SK-N-SH treated with all-trans-retinoic acid at 6 μM for 48 hours (cell line): Measurements from ENCODE around the gene SMG5.

Experiments used
- ARNTL ChIP-seq: fragments of 450-650 bp; formaldehyde crosslinking; IDR thresholded peaks from 2 replicates; pipeline ENCODE4 v1.5.0; 2020; ENCODE audit warnings: low read depth, mild to moderate bottlenecking, moderate library complexity, borderline replicate concordance
- ESRRG ChIP-seq: fragments of 250-450 bp; sonication (Bioruptor Pico); IDR thresholded peaks from 2 replicates; pipeline ENCODE4 v1.6.1; 2021; ENCODE audit warnings: mild to moderate bottlenecking
- OSR1 ChIP-seq: fragments of 250-450 bp; sonication (Bioruptor Pico); IDR thresholded peaks from 2 replicates; pipeline ENCODE4 v1.8.0; 2022; ENCODE audit warnings: moderate library complexity, mild to moderate bottlenecking, inconsistent platforms
- RARB ChIP-seq: fragments of 250-450 bp; sonication (Bioruptor Pico); IDR thresholded peaks from 2 replicates; pipeline ENCODE4 v1.8.0; 2021; ENCODE audit warnings: mild to moderate bottlenecking, moderate library complexity
- TCF4 ChIP-seq: fragments of 250-450 bp; sonication (Bioruptor Pico); IDR thresholded peaks from 2 replicates; pipeline ENCODE4 v1.8.0; 2021; ENCODE audit warnings: mild to moderate bottlenecking, moderate library complexity, borderline replicate concordance
- ZC3H10 ChIP-seq: fragments of 250-450 bp; sonication (Bioruptor Pico); IDR thresholded peaks from 2 replicates; pipeline ENCODE4 v1.5.1; 2021; ENCODE audit warnings: mild to moderate bottlenecking, moderate library complexity
- ZFP3 ChIP-seq: fragments of 250-450 bp; sonication (Bioruptor Pico); IDR thresholded peaks from 2 replicates; pipeline ENCODE4 v1.5.0; 2020; ENCODE audit warnings: mild to moderate bottlenecking, moderate library complexity
- ZFP30 ChIP-seq: fragments of 450-650 bp; formaldehyde crosslinking; IDR thresholded peaks from 2 replicates; pipeline ENCODE4 v1.5.0; 2022; ENCODE audit warnings: mild to moderate bottlenecking, moderate library complexity
- ZNF70 ChIP-seq: fragments of 450-650 bp; formaldehyde crosslinking; IDR thresholded peaks from 2 replicates; pipeline ENCODE4 v1.5.0; 2020; ENCODE audit warnings: mild to moderate bottlenecking, moderate library complexity
- ZNF8 ChIP-seq: fragments of 450-650 bp; formaldehyde crosslinking; IDR thresholded peaks from 2 replicates; pipeline ENCODE4 v1.5.0; 2020; ENCODE audit warnings: mild to moderate bottlenecking, moderate library complexity
- TF ChIP-seq, protein P1 (sequence below): fragments of 250-450 bp; sonication (Bioruptor Pico); IDR thresholded peaks from 2 replicates; pipeline ENCODE4 v1.8.0; 2020; ENCODE audit warnings: mild to moderate bottlenecking, moderate library complexity, borderline replicate concordance
- TF ChIP-seq, protein P2 (sequence below): fragments of 250-450 bp; sonication (Bioruptor Pico); IDR thresholded peaks from 2 replicates; pipeline ENCODE4 v1.5.0; 2020; ENCODE audit warnings: mild to moderate bottlenecking, moderate library complexity
- TF ChIP-seq, protein P3 (sequence below): fragments of 250-450 bp; sonication (Bioruptor Pico); IDR thresholded peaks from 2 replicates; pipeline ENCODE4 v1.8.0; 2021; ENCODE audit warnings: low read depth, mild to moderate bottlenecking, moderate library complexity, borderline replicate concordance

DNA sequence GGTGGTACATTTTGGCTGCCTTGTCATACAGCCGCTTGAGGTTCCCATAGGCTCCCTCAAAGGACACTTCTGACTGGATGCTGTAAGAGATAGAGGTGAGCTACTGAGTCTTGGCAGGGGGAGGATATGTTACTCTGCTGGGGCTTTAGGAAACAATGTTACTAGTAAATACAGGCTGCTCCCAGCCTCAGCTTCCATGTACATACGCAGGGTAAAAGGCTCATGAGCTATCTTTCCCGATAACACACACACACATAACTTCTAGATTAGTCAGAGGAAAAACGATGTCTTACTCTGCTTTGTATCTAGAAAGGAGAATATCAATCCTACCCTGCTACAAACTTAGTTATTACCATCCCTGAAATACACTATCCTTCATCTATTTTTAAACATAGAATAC, 14.3 kb downstream of the SMG5 start:
- TF ChIP-seq, protein P1, sequence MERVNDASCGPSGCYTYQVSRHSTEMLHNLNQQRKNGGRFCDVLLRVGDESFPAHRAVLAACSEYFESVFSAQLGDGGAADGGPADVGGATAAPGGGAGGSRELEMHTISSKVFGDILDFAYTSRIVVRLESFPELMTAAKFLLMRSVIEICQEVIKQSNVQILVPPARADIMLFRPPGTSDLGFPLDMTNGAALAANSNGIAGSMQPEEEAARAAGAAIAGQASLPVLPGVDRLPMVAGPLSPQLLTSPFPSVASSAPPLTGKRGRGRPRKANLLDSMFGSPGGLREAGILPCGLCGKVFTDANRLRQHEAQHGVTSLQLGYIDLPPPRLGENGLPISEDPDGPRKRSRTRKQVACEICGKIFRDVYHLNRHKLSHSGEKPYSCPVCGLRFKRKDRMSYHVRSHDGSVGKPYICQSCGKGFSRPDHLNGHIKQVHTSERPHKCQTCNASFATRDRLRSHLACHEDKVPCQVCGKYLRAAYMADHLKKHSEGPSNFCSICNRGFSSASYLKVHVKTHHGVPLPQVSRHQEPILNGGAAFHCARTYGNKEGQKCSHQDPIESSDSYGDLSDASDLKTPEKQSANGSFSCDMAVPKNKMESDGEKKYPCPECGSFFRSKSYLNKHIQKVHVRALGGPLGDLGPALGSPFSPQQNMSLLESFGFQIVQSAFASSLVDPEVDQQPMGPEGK (CRISPR knock-in tag), result no peak
- TF ChIP-seq, protein P2, sequence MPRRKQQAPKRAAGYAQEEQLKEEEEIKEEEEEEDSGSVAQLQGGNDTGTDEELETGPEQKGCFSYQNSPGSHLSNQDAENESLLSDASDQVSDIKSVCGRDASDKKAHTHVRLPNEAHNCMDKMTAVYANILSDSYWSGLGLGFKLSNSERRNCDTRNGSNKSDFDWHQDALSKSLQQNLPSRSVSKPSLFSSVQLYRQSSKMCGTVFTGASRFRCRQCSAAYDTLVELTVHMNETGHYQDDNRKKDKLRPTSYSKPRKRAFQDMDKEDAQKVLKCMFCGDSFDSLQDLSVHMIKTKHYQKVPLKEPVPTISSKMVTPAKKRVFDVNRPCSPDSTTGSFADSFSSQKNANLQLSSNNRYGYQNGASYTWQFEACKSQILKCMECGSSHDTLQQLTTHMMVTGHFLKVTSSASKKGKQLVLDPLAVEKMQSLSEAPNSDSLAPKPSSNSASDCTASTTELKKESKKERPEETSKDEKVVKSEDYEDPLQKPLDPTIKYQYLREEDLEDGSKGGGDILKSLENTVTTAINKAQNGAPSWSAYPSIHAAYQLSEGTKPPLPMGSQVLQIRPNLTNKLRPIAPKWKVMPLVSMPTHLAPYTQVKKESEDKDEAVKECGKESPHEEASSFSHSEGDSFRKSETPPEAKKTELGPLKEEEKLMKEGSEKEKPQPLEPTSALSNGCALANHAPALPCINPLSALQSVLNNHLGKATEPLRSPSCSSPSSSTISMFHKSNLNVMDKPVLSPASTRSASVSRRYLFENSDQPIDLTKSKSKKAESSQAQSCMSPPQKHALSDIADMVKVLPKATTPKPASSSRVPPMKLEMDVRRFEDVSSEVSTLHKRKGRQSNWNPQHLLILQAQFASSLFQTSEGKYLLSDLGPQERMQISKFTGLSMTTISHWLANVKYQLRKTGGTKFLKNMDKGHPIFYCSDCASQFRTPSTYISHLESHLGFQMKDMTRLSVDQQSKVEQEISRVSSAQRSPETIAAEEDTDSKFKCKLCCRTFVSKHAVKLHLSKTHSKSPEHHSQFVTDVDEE (CRISPR knock-in tag), result no peak
- TF ChIP-seq OSR1 (no peak), ZC3H10 (CRISPR knock-in tag) (no peak), ZNF70 (CRISPR knock-in tag) (no peak), RARB (CRISPR knock-in tag) (no peak), ZFP30 (CRISPR knock-in tag) (no peak), ARNTL (no peak), TCF4 (no peak), ZFP3 (CRISPR knock-in tag) (no peak), ZNF8 (no peak), ESRRG (no peak)
- TF ChIP-seq, protein P3, sequence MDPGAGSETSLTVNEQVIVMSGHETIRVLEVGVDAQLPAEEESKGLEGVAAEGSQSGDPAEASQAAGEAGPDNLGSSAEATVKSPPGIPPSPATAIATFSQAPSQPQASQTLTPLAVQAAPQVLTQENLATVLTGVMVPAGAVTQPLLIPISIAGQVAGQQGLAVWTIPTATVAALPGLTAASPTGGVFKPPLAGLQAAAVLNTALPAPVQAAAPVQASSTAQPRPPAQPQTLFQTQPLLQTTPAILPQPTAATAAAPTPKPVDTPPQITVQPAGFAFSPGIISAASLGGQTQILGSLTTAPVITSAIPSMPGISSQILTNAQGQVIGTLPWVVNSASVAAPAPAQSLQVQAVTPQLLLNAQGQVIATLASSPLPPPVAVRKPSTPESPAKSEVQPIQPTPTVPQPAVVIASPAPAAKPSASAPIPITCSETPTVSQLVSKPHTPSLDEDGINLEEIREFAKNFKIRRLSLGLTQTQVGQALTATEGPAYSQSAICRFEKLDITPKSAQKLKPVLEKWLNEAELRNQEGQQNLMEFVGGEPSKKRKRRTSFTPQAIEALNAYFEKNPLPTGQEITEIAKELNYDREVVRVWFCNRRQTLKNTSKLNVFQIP (CRISPR knock-in tag), result no peak
